Anterior cingulate cortex (tissue), 58 donors: ENCODE data around the gene LRG1.

ENCODE experiments used
- DNase-seq, 58 donors: peaks; one replicate each; lab custom pipeline; 2025; lab: John Stamatoyannopoulos, UW

LRG1 gene

DNA sequence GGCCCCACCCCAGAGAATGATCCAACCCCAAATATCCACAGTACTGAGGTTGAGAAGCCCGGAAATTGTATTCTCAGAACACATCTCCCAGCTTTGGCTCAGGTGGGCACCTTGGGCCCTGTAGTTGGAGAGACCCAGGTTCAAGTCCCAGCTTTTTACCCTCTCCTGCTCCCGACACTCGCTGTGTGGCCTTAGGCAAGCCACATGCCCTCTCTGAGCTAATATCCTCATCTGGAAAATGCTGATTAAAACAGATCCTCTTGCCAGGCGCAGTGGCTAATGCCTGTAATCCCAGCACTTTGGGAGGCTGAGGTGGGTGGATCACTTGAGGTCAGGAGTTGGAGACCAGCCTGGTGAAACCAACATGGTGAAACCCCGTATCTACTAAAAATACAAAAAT, 24.1 kb downstream of the LRG1 start:
- DNase-seq: no peak

GRCh38 chr19:4513248-4513647, 26.6 kb downstream of the LRG1 start:
- no peak for DNase-seq

DNA sequence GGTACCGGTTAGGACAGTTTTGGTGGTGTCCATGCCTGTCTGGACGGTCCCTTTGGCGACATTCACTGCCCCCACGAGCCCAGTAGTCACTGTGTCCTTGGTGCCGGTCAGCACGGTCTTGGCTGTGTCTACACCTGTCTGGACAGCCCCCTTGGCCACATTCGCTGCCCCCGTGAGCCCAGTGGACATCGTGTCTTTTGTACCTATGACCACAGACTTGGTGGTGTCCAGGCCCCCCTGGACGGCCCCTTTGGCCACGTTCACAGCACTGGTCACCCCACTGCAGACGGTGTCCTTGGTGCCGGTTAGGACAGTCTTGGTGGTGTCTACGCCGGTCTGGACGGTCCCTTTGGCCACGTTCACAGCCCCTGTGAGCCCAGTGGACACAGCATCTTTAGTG, 27.8 kb downstream of the LRG1 start:
- no peak for DNase-seq

DNA sequence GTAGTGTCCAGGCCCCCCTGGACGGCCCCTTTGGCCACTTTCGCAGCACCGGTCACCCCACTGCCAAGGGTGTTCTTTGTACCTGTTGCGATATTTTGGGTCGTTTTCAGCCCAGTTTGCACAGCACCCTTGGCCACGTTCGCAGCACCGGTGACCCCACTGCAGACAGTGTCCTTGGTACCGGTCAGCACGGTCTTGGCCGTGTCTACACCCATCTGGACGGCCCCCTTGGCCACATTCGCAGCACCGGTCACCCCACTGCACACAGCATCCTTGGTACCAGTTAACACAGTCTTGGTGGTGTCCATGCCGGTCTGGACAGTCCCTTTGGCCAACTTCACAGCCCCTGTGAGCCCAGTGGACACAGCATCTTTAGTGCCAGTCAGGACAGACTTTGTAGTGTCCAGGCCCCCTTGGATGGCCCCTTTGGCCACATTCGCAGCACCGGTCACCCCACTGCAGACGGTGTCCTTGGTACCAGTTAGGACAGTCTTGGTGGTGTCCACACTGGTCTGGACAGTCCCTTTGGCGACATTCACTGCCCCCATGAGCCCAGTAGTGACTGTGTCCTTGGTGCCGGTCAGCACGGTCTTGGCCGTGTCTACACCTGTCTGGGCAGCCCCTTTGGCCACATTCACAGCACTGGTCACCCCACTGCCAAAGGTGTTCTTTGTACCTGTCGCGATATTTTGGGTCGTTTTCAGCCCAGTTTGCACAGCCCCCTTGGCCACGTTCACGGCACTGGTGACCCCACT, 28.4 kb downstream of the LRG1 start:
- DNase-seq: no peak

GRCh38 chr19:4510435-4511255, 29.2 kb downstream of the LRG1 start:
- no peak for DNase-seq

DNA sequence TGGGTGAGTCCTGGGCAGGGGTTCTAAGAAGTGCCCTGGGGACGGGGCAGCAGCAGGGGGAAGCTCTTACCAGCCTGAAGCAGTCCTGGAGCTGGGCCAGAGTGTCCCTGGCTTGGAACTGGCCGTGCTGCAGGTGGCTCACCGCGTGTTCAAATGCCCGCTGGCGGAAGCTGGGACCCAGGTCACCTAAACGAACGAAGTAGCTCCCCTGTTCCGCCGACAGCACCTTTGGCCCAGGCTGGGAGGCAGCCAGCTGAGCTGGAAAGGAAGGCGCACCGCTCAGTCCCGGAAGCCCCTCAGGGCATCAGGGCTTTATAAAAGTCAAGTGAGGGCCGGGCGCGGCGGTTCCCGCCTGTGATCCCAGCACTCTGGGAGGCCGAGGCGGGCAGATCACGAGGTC, 31.1 kb downstream of the LRG1 start:
- no peak for DNase-seq

- DNase-seq: no peak
Observed at GRCh38 chr19:4507804-4508203, 32.0 kb downstream of the LRG1 start.

DNA sequence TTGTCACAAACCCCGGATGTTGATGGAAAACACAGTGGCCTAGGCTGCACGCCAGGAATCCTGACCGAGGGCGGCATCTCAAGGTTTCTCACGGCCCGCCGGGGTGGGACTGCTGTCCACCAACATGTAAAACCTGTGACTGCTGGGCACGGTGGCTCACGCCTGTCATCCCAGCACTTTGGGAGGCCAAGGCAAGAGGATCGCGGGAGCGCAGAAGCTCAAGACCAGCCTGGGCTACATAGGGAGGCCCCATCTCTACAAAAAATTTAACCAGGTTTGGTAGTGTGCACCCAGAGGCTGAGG, 32.7 kb downstream of the LRG1 start:
- no peak for DNase-seq

- DNase-seq: no peak
Observed at GRCh38 chr19:4506449-4507149, 33.2 kb downstream of the LRG1 start.

DNA sequence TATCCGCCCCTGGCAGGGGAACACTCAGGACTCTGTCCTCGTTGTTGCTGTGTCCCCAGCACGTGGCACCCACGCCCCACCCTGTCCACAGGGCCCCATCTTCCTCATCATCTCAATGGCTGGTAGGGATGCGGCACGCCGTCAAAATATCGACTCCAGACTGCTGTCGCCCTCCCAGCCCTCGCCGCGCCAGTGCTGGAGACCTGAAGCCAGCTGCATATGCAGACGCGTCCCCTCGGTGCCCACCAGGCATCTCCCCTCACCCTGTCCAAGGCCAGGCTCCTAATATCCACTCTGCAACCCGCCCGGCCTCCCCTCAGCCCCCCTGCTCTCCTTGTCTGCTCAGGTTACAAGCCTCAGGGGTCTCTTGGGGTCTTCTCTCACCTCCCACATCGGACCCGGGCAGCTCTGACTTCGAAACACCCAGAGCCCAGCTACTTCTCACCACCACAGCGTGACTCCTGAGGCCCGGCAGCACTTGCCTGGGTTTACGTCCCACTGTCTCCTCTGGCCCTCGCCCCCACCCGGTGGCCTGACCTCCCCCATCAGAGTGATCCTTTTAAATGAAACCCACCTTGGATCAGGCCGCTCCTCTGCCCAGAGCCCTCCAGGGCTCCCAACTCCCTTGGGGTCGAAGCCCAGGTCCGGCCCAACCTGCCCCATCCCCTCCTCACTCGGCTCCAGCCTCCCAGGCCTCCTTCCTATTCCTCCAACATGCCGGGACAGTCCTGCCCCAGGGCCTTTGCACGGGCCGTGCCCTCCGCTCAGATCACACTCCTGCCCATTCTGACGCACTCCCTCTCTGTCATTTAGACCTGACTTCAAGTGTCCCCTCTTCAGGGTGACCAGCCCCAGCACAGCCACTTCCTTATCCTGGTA, 34.0 kb downstream of the LRG1 start:
- DNase-seq: no peak

DNA sequence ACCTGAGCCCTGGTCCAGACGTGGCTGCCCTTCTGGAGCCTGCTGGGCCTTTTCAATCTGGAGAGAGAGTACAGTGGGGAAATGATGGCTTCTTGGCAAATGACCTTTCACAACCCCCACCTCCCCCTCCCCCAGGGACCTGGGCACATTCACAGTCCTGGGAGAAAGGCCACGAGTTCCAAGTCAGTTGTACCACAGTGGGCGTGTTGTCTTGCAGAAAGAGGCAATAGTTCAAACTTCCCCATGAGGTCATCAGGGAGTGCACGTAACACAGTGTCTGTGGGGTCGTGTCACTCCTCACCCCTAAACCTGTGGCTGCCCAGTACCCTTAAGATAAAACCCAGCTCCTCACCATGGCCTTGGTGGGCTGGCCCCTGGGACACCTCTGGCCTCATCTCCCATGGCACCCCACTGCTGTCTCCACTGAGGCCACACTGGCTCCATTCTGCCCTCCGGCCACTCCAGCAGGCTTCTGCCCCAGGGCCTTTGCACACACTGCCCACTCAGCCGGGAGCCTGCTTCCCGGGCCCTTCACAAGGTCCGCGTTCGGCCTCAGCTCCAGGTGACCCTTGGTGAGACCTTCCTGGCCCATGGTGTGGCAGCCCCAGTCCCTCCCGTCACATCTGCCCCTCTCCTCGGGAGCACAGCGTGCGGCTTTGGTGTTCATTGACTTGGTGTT, 34.8 kb downstream of the LRG1 start:
- no peak for DNase-seq

DNA sequence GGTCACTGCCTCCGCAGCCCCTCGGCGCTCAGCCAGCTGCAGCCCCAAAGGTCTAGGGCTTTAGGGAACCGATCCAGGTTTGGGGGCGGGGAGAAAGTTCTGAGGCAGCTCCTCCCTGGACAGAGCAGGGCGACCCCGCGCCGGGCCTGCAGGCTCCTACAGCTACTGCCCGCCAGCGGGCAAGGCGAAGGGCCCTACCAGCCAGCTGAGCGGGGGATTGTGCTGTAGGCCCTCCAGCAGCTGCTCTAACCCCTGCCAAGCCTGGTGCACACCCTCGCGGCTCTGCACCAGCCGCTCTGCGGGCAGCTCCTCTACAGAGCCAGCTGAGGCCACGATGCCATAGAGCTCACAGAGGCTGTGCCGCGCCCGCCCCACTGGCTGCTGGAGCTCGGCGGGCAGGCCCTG, 35.5 kb downstream of the LRG1 start:
- peak in 34 of 58 donors; percentile 8 to 67 (median 34) for DNase-seq

GRCh38 chr19:4503825-4504170, 36.0 kb downstream of the LRG1 start:
- DNase-seq: no peak

- DNase-seq: no peak
Observed at GRCh38 chr19:4503132-4503824, 36.6 kb downstream of the LRG1 start.

DNA sequence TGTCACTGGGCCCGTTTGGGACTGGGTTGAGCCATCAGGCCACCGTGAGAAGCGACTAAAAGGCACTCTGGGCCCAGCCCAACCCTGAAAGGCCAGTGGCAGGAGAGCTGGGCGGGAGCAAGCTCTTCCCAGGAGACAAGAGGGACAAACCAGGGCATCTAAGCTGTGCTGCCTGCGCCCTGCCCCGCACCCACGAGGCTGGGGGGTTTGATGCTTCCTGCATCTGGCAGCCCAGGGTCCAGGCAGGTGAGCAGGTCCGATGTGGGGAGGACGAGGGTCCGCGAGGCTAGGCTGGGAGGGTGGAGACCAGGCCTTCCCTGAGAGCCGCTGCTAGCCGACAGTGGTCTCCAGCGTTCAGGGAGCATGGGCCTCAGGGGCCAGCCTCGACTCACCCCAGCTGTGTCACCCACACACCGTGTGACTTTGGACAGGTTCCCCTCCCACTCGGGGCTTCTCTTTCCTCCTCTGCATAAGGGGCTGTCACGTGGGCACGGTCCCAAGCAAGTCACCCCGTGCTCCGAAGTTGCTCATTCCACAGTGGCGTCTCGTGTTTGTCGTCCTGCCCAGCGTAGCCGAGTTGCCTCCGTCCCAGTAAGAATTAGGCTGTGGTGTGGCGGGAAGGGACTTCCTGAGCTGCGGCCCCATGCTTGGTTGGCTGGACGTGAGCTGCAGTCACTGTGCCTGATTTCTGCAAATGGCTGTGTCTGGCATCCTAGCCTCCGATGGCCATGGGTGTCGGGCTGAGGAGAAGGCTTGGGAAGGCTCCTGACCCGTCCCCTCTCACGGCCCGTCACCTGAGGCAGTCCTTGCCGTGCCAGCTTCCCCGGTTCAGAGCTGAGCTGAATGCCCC, 37.3 kb downstream of the LRG1 start:
- DNase-seq: no peak

- no peak for DNase-seq
Observed at GRCh38 chr19:4501691-4502090, 38.1 kb downstream of the LRG1 start.

DNA sequence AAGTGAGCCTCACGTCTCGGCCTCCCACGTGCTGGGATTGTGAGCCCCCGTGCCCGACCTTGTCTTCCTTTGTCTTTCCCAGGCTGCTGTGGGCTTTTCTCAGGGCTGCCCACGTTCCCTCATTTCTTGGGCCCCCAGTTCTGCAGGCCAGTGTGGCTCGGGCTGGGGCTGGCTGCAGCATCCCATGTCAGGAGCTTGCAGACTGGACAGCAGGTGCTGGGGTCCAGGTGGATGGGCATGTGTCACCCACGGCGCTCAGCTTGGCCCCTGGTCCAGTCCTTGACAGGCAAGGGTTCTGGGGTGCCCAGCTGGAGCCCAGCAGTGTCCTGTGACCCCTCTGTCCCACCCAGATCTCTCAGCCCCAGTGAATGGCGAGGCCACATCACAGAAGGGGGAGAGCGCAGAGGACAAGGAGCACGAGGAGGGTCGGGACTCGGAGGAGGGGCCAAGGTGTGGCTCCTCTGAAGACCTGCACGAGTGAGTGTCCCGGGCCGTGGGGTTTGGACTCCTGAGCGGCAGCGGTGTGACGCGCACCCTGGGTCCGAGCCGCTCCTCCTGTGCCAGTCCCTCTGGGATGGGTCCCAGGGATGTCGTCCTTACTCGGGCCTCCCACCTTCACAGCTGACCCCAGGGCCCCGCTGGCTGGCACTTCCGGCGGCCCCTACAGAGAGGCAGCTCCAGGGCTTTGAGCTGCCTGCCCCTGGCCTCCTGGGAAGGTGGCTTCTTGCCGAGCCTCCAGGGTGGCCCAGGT, 38.8 kb downstream of the LRG1 start:
- DNase-seq: no peak

DNA sequence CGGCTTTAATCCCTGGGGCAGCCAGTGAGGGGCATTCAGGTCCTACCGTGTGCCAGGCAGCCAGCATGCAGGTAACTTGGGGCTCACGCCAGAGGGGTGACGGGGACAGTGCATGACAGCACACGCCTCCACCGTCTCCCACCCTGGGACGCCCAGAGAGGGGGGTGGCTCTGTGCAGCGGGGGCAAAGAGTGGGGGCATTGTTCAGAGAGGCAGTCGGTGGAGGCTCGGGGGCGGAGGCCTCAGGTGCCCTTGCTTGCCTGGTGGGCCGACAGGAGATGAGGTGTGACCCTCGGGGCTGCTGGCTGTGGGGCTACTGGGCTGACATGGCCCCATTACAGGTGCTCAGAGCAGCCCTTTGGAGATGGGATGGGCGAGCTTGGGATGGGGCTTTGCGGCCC, 40.0 kb downstream of the LRG1 start:
- DNase-seq: no peak
